Panc1 (cell line): ENCODE measurements around the gene ARMC10.

Source experiments
- CTCF ChIP-seq: fragments of 450-650 bp; IDR thresholded peaks from 2 replicates; pipeline ENCODE4 v1.5.1; 2017; ENCODE audit warnings: mild to moderate bottlenecking
- POLR2AphosphoS5 ChIP-seq: IDR thresholded peaks from 2 replicates; pipeline ENCODE4 v1.6.1; 2012; ENCODE audit warnings: mild to moderate bottlenecking, low read depth, low read length, moderate library complexity

GRCh38 chr7:103140685-103141084, 65.7 kb downstream of the ARMC10 start:
- no peak for TF ChIP-seq CTCF
- no peak for TF ChIP-seq POLR2AphosphoS5
